Naive thymus-derived CD8-positive, alpha-beta T cell (primary cell): ENCODE results near the gene CACNA2D4. TPM values are rescaled to one million over a fixed set of nuclear protein-coding genes. Genes with fewer than 3 reads are reported as not detected.

Experiments
- ATAC-seq, 2 donors: fragments of 150-1000 bp; cut with Tn5 transposase in 1 of 2; sonication (Bioruptor Pico), chemical (Tn5 transposase) in 1 of 2; 1 replicate in 1 of 2; 2 replicates in 1 of 2; pipeline ENCODE4 v1.10.0; 2021; ENCODE audit warnings: mild to moderate bottlenecking in 2 of 2, moderate library complexity in 2 of 2
- POLR2A ChIA-PET: fragments of 350-600 bp; sonication (Branson Sonifier 250); formaldehyde crosslinking; loops from one replicate; lab custom pipeline; 2021; ENCODE audit warnings: antibody characterized with exemption; lab: Charles Lee
- DNase-seq, 10 donors: peaks; one replicate each; pipeline versions ENCODE4 v3.0.0 to v3.0.0-alpha.2; 2020 to 2022
- H3K27ac Mint-ChIP-seq, 10 donors: one replicate each; pipeline ENCODE4 v1.8.0; 2020 to 2022; ENCODE audit warnings: mild to moderate bottlenecking in 10 of 10, mixed read lengths in 10 of 10, moderate library complexity in 4 of 10, inconsistent platforms in 1 of 10
- H3K27me3 Mint-ChIP-seq, 5 donors: one replicate each; pipeline ENCODE4 v1.8.0; 2021 to 2022; ENCODE audit warnings: mixed read lengths in 5 of 5
- H3K36me3 Mint-ChIP-seq, 3 donors: one replicate each; pipeline ENCODE4 v1.8.0; 2020 to 2022; ENCODE audit warnings: mixed read lengths in 3 of 3, mild to moderate bottlenecking in 2 of 3, inconsistent platforms in 1 of 3
- H3K4me1 Mint-ChIP-seq, 4 donors: one replicate each; pipeline ENCODE4 v1.8.0; 2021 to 2022; ENCODE audit warnings: mixed read lengths in 4 of 4
- H3K4me3 Mint-ChIP-seq, 10 donors: one replicate each; pipeline ENCODE4 v1.8.0; 2020 to 2022; ENCODE audit warnings: mild to moderate bottlenecking in 10 of 10, mixed read lengths in 10 of 10, moderate library complexity in 6 of 10, inconsistent platforms in 1 of 10
- H3K9me3 Mint-ChIP-seq, 9 donors: one replicate each; pipeline ENCODE4 v1.8.0; 2020 to 2022; ENCODE audit warnings: mixed read lengths in 9 of 9, mild to moderate bottlenecking in 3 of 9, inconsistent platforms in 1 of 9, moderate library complexity in 1 of 9
- polyA plus RNA-seq, 3 donors: library from polyadenylated mRNA; unstranded; fragments of 300-500 nt; fragmentation: Illumina TruSeq; gene quantifications; one replicate each; pipeline ENCODE4 v1.2.3, GENCODE V29; 2021
- total RNA-seq, 8 experiments: library from RNA in 2 of 8; stranded (reverse) in 2 of 8; gene quantifications; one replicate each; pipeline ENCODE4 v1.2.3 and lab custom pipeline; 2021 to 2026

Gene CACNA2D4
- total and polyA plus RNA-seq, 5 experiments from 2014 or later = 2.1 to 11.5 (median 5.0) TPM

GRCh38 chr12:1799882-1800400 lies 118.5 kb downstream of the CACNA2D4 start:
- POLR2A ChIA-PET = no interaction called here
- H3K4me3 Mint-ChIP-seq = peak overlapping the region in 2 of 10 donors; percentile 10 to 48
- peak overlapping the region in 8 of 10 donors; percentile 16 to 87 (median 46) for H3K27ac Mint-ChIP-seq

GRCh38 chr12:1799051-1799881 lies 119.2 kb downstream of the CACNA2D4 start:
- Mint-ChIP-seq H3K4me1 (peaks cover 6 to 14% (median 8%) of the 10 kb centered on the region in 4 donors), H3K27me3 (no peaks in the 10 kb centered on the region), H3K36me3 (no peaks in the 10 kb centered on the region), H3K4me3 (peak overlapping the region in 2 of 10 donors; percentile 10 to 15), H3K9me3 (no peaks in the 10 kb centered on the region), H3K27ac (peak overlapping the region in 8 of 10 donors; percentile 15 to 87 (median 50))
- DNase-seq = peak in 1 of 10 donors; percentile 52
- POLR2A ChIA-PET = no interaction called here
- no peak for ATAC-seq

More at GRCh38 chr12:1799882-1800400, 118.5 kb downstream of the CACNA2D4 start:
- no peaks in the 10 kb centered on the region for H3K9me3 Mint-ChIP-seq
- peak in 1 of 10 donors; percentile 55 for DNase-seq
- H3K36me3 Mint-ChIP-seq = no peaks in the 10 kb centered on the region
- no peak for ATAC-seq
- H3K27me3 Mint-ChIP-seq = no peaks in the 10 kb centered on the region
- peaks cover 11 to 20% (median 13%) of the 10 kb centered on the region in 4 donors for H3K4me1 Mint-ChIP-seq

- Mint-ChIP-seq H3K36me3 (no peaks in the 10 kb centered on the region), H3K4me3 (peak overlapping the region in 1 of 10 donors; percentile 0), H3K27me3 (no peaks in the 10 kb centered on the region), H3K27ac (peak overlapping the region in 6 of 10 donors; percentile 47 to 93 (median 68)), H3K9me3 (no peaks in the 10 kb centered on the region), H3K4me1 (peaks cover 6 to 13% (median 8%) of the 10 kb centered on the region in 4 donors)
- peak in 1 of 10 donors; percentile 41 for DNase-seq
- POLR2A ChIA-PET = interaction anchor here (4.5 kb wide), 1 partner anchor 137 kb away, joined by 13 read pairs; no protein-coding TSS in a partner anchor
- no peak for ATAC-seq
Measured at GRCh38 chr12:1798641-1799020, 119.8 kb downstream of the CACNA2D4 start.

GRCh38 chr12:1797991-1798640 lies 120.3 kb downstream of the CACNA2D4 start:
- ATAC-seq = no peak
- no peaks in the 10 kb centered on the region for H3K36me3 Mint-ChIP-seq
- H3K27ac Mint-ChIP-seq = peak overlapping the region in 7 of 10 donors; percentile 58 to 94 (median 69)
- peak overlapping the region in 6 of 10 donors; percentile 19 to 51 (median 34) for H3K4me3 Mint-ChIP-seq
- POLR2A ChIA-PET = interaction anchor here (1.3 to 4.5 kb wide), 3 partner anchors 136 to 204 kb away, joined by 6 to 57 read pairs (median 13); partner anchors contain the start of gene FBXL14
- no peaks in the 10 kb centered on the region for H3K27me3 Mint-ChIP-seq
- H3K9me3 Mint-ChIP-seq = no peaks in the 10 kb centered on the region
- peaks cover 6 to 13% (median 8%) of the 10 kb centered on the region in 4 donors for H3K4me1 Mint-ChIP-seq
- DNase-seq = peak in 1 of 10 donors; percentile 61

- POLR2A ChIA-PET = interaction anchor here (1.0 to 4.5 kb wide), 8 partner anchors 11 to 203 kb away, joined by 3 to 57 read pairs (median 6); partner anchors contain the start of gene FBXL14
- Mint-ChIP-seq H3K9me3 (no peaks in the 10 kb centered on the region), H3K4me1 (peaks cover 6 to 13% (median 9%) of the 10 kb centered on the region in 4 donors), H3K27me3 (no peaks in the 10 kb centered on the region), H3K4me3 (peak overlapping the region; percentile 71 to 93 (median 85)), H3K36me3 (no peaks in the 10 kb centered on the region), H3K27ac (peak overlapping the region; percentile 31 to 94 (median 74))
- ATAC-seq = peak; percentile 10 to 32
- DNase-seq = peak in 9 of 10 donors; percentile 31 to 74 (median 47)
Measured at GRCh38 chr12:1797011-1797901, 121.2 kb downstream of the CACNA2D4 start.

- ATAC-seq (peak; percentile 42 to 53), DNase-seq (peak in 8 of 10 donors; percentile 29 to 70 (median 48))
- H3K36me3 Mint-ChIP-seq = no peaks in the 10 kb centered on the region
- H3K9me3 Mint-ChIP-seq = no peaks in the 10 kb centered on the region
- POLR2A ChIA-PET = interaction anchor here (1.0 to 4.5 kb wide), 9 partner anchors 11 to 162 kb away, joined by 3 to 57 read pairs (median 5); no protein-coding TSS in a partner anchor
- peak overlapping the region; percentile 83 to 95 (median 92) for H3K4me3 Mint-ChIP-seq
- H3K4me1 Mint-ChIP-seq = peaks cover 11 to 20% (median 14%) of the 10 kb centered on the region in 4 donors
- H3K27ac Mint-ChIP-seq = peak overlapping the region; percentile 61 to 96 (median 94)
- no peaks in the 10 kb centered on the region for H3K27me3 Mint-ChIP-seq
Measured at GRCh38 chr12:1796515-1797010, 121.9 kb downstream of the CACNA2D4 start.

- ATAC-seq = peak; percentile 92 to 94
- Mint-ChIP-seq H3K9me3 (no peaks in the 10 kb centered on the region), H3K36me3 (no peaks in the 10 kb centered on the region), H3K4me3 (peak overlapping the region; percentile 80 to 95 (median 92)), H3K4me1 (peaks cover 16 to 26% (median 20%) of the 10 kb centered on the region in 4 donors), H3K27me3 (no peaks in the 10 kb centered on the region), H3K27ac (peak overlapping the region; percentile 61 to 96 (median 94))
- POLR2A ChIA-PET = interaction anchor here (0.6 to 4.5 kb wide), 11 partner anchors 12 to 208 kb away, joined by 3 to 57 read pairs (median 4); partner anchors contain the start of gene DCP1B
- DNase-seq = peak; percentile 88 to 97 (median 92)
Measured at GRCh38 chr12:1795785-1796514, 122.5 kb downstream of the CACNA2D4 start.

- Mint-ChIP-seq H3K27ac (peak overlapping the region in 7 of 10 donors; percentile 7 to 94 (median 86)), H3K36me3 (no peaks in the 10 kb centered on the region), H3K4me3 (peak overlapping the region in 8 of 10 donors; percentile 43 to 92 (median 76)), H3K9me3 (no peaks in the 10 kb centered on the region), H3K27me3 (no peaks in the 10 kb centered on the region), H3K4me1 (peaks cover 18 to 33% (median 26%) of the 10 kb centered on the region in 4 donors)
- POLR2A ChIA-PET = interaction anchor here (0.6 to 4.5 kb wide), 9 partner anchors 120 to 209 kb away, joined by 3 to 57 read pairs (median 4); partner anchors contain the start of gene DCP1B
- ATAC-seq (no peak), DNase-seq (peak in 1 of 10 donors; percentile 53)
Measured at GRCh38 chr12:1795221-1795784, 123.1 kb downstream of the CACNA2D4 start.

- DNase-seq = no peak
- peak overlapping the region in 1 of 10 donors; percentile 19 for H3K27ac Mint-ChIP-seq
Measured at GRCh38 chr12:1794440-1795090, 123.9 kb downstream of the CACNA2D4 start.

More at GRCh38 chr12:1794440-1795090, 123.9 kb downstream of the CACNA2D4 start:
- H3K9me3 Mint-ChIP-seq = no peaks in the 10 kb centered on the region
- H3K4me1 Mint-ChIP-seq = peaks cover 18 to 35% (median 27%) of the 10 kb centered on the region in 4 donors
- H3K4me3 Mint-ChIP-seq = peak overlapping the region in 3 of 10 donors; percentile 4 to 52 (median 38)
- H3K27me3 Mint-ChIP-seq = no peaks in the 10 kb centered on the region
- POLR2A ChIA-PET = interaction anchor here (1.4 to 4.5 kb wide), 5 partner anchors 121 to 146 kb away, joined by 4 to 57 read pairs (median 13); no protein-coding TSS in a partner anchor
- H3K36me3 Mint-ChIP-seq = no peaks in the 10 kb centered on the region
- ATAC-seq = no peak
